GM10847 (cell line): Measurements from ENCODE around the gene REPIN1.

Experiments
- POLR2A ChIP-seq: IDR thresholded peaks from 2 replicates; pipeline ENCODE4 v1.6.1; 2011; ENCODE audit not compliant: insufficient read length; ENCODE audit errors: extremely low read depth

The REPIN1 gene

GRCh38 chr7:150368096-150368883 is at the start of gene REPIN1:
REPIN1 (plus strand) TSS chr7:150368822; CDS start chr7:150369712, 890 bp downstream.
- TF ChIP-seq POLR2A, result peak; percentile 73

GRCh38 chr7:150321788-150322113 is 46.9 kb upstream of the REPIN1 start:
- TF ChIP-seq POLR2A, result no peak

GRCh38 chr7:150322114-150322832 is 46.3 kb upstream of the REPIN1 start:
- TF ChIP-seq POLR2A, result no peak

- peak; percentile 52 for TF ChIP-seq POLR2A
Measured at GRCh38 chr7:150322833-150323681, 45.6 kb upstream of the REPIN1 start, which contains the start of the genes ACTR3C and LRRC61. ACTR3C (minus strand) TSS chr7:150323545; CDS start chr7:150295296, 28,249 bp downstream. LRRC61 (plus strand) TSS chr7:150323355; CDS start chr7:150336862, 13,507 bp downstream.

GRCh38 chr7:150323682-150324372 is 44.8 kb upstream of the REPIN1 start:
- TF ChIP-seq POLR2A, result no peak

GRCh38 chr7:150324373-150324961 is 44.2 kb upstream of the REPIN1 start:
- TF ChIP-seq POLR2A, result no peak

- TF ChIP-seq POLR2A, result no peak
Measured at GRCh38 chr7:150325110-150325611, 43.5 kb upstream of the REPIN1 start.

- no peak for TF ChIP-seq POLR2A
Measured at GRCh38 chr7:150325901-150326300, 42.7 kb upstream of the REPIN1 start.

- no peak for TF ChIP-seq POLR2A
Measured at GRCh38 chr7:150326657-150327268, 41.9 kb upstream of the REPIN1 start.

GRCh38 chr7:150327308-150327707 is 41.3 kb upstream of the REPIN1 start:
- TF ChIP-seq POLR2A, result no peak

- TF ChIP-seq POLR2A, result no peak
Measured at GRCh38 chr7:150329331-150330120, 39.1 kb upstream of the REPIN1 start.

- TF ChIP-seq POLR2A, result no peak
Measured at GRCh38 chr7:150330211-150330885, 38.3 kb upstream of the REPIN1 start.
